Activated T-cell treated with anti-CD3 and anti-CD28 coated beads for 24 hours (primary cell): ENCODE measurements around the gene CAMSAP3.

Source experiments
- DNase-seq: peaks from one replicate; pipeline ENCODE4 v3.0.0-alpha.2; 2020; ENCODE audit warnings: low read depth

CAMSAP3 gene, protein sequence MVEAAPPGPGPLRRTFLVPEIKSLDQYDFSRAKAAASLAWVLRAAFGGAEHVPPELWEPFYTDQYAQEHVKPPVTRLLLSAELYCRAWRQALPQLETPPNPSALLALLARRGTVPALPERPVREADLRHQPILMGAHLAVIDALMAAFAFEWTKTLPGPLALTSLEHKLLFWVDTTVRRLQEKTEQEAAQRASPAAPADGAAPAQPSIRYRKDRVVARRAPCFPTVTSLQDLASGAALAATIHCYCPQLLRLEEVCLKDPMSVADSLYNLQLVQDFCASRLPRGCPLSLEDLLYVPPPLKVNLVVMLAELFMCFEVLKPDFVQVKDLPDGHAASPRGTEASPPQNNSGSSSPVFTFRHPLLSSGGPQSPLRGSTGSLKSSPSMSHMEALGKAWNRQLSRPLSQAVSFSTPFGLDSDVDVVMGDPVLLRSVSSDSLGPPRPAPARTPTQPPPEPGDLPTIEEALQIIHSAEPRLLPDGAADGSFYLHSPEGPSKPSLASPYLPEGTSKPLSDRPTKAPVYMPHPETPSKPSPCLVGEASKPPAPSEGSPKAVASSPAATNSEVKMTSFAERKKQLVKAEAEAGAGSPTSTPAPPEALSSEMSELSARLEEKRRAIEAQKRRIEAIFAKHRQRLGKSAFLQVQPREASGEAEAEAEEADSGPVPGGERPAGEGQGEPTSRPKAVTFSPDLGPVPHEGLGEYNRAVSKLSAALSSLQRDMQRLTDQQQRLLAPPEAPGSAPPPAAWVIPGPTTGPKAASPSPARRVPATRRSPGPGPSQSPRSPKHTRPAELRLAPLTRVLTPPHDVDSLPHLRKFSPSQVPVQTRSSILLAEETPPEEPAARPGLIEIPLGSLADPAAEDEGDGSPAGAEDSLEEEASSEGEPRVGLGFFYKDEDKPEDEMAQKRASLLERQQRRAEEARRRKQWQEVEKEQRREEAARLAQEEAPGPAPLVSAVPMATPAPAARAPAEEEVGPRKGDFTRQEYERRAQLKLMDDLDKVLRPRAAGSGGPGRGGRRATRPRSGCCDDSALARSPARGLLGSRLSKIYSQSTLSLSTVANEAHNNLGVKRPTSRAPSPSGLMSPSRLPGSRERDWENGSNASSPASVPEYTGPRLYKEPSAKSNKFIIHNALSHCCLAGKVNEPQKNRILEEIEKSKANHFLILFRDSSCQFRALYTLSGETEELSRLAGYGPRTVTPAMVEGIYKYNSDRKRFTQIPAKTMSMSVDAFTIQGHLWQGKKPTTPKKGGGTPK

DNA sequence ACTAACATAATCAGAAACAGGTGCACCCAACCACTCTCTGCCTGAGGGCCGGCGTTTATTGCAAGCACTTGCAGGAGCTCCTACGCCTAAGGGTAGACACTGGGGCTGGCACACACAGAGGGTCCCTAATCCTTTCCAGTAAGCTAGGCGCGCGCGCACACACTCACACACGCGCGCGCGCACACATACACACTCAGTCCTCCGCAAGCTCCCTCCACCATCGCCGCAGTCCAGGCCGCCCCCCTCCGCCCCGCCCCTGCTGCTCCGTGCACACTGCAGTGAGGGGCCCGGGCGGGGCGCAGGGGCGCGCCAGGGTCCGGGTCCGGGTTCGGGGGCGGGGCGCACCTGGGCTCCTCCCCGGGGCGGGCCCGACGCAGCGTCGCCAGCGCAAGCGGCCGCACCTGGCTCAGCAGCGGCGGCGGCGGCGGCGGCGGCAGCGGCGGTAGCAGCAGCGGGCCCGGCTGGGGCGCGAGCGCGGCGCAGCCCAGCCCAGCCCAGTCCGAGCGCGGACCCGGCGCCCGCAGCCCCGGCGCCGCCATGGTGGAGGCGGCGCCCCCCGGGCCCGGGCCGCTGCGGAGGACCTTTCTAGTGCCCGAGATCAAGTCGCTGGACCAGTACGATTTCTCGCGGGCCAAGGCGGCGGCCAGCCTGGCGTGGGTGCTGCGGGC lies at the start of gene CAMSAP3:
Gene CAMSAP3 (plus strand): TSS at position 398 of the 668 bp plus-strand sequence. CDS start 140 bp downstream, at position 538.
- peak; percentile 17 for DNase-seq

DNA sequence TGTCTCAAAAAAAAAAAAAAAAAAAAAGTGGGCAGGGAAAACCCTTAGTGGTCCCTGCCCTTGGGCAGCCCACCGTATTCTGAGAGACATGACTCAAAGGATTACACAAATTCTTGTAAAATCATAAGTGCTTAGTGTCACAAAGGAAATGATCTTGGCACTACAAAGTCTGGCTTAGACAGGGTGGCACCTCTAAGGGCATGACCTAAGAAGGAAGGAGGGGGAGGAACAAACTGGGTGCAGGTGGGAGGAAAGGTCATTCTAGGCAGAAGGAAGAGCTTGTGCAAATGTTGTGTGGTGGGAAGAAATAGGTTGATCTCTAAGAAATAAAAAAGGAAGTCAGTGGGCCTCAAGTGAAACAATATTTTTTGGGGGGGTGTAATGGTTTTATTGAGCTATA lies 49.8 kb upstream of the CAMSAP3 start:
- DNase-seq: no peak

DNA sequence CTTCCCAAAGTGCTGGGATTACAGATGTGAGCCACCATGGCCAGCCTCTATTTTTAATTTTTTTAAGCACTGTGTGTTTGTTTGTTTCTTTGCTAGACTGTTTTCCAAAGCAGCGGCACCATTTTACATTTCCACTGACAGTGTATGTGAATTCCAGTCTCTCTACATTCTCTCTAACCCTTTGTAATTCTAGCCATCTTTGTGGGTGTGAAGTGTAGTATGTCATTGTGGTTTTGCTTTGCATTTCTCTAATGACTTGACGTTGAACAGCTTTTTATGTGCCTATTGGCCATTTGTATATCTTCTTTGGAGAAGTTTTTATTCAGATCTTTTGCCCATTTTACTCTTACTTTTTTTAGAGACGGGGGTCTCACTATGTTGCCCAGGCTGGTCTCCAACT lies 48.5 kb upstream of the CAMSAP3 start:
- DNase-seq: no peak

DNA sequence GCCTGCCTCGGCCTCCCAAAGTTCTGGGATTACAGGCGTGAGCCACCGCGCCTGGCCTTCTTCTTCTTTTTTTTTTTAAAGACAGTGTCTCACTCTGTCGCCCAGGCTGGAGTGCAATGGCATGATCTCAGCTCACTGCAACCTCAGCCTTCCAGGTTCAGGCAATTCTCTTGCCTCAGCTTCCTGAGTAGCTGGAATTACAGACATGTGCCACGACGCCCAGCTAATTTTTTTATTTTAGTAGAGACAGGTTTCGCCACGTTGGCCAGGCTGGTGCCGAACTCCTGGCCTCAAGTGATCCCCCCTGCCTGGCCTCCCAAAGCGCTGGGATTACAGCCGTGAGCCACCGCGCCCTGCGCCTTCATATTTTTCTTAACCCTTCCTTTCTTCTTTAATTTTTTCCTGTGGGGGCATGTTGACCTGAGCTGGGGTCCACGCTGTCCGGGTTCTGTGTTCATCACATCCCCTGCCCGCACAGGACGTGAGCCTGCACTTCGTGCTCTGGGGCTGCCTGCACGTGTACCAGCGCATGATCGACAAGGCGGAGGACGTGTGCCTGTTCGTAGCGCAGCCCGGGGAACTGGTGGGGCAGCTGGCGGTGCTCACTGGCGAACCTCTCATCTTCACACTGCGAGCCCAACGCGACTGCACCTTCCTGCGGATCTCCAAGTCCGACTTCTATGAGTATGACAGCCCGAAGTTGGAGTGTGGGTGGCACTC lies 46.1 kb upstream of the CAMSAP3 start:
- no peak for DNase-seq

DNA sequence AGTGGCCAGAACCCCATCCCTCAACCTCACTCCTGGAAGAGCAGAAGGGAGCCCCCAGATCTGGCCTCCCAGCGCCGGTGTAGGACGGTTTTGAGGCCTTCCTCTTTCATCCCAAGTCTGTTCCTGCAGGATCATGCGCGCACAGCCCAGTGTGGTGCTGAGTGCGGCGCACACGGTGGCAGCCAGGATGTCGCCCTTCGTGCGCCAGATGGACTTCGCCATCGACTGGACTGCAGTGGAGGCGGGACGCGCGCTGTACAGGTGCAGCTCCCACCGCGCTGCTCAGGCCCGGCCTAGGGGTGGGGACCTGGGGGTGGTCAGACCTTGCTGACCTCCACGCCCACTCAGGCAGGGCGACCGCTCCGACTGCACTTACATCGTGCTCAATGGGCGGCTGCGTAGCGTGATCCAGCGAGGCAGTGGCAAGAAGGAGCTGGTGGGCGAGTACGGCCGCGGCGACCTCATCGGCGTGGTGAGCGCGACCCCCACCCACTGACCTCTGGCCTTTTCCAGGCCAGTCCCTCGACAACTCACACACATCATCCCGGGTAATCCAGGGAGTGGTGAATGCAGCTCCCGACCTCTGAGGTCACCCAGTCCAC lies 45.4 kb upstream of the CAMSAP3 start:
- DNase-seq: no peak

DNA sequence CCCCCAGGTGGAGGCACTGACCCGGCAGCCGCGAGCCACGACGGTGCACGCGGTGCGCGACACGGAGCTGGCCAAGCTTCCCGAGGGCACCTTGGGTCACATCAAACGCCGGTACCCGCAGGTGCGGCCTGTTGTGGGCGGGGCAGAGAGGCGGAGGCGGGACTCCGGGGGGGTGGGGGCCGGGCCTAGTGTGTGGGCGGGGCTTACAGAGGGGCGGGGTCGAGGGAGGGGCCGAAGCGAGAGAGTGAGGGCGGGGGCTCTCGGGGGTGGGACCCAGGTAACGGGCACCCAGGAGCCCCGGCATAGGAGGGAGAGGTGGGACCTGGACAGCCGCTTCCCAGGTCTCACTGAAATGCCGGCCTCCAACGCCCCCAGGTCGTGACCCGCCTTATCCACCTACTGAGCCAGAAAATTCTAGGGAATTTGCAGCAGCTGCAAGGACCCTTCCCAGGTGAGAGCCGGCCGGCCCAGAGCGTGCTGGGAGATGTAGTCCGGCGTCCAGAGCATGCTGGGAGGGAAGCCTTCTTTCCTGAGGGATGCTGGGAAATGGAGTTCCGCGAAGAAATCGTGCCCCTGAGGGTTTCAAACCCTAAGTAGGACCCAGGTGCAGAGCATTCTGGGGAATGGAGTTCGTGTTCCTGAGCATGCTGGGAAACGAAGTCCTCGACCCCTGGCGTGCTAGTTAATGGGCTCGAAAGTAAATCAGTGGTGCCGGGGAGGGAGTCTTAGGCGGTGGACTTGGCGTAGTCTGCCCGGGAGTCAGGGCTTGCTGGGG lies 44.5 kb upstream of the CAMSAP3 start:
- DNase-seq: no peak

DNA sequence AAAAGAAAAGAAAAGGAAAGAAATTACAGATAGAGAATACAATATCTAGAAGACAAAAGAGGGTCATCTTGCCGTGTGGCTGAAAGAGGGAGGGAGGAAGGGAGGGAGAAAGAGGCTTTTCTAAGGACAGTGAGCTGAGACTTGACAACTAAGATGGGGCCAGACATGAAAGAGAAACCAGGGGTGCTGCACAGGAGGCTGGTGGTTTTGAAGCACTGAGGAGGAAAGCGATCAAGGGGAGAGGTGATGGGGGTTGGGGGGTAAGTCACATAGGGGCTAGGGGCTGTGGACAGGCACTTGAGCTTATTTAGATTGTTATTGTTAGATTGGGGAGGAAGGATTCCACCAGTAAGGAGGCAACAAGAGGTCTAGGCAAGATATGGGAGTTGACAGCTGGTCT lies 42.9 kb upstream of the CAMSAP3 start:
- DNase-seq: no peak

DNA sequence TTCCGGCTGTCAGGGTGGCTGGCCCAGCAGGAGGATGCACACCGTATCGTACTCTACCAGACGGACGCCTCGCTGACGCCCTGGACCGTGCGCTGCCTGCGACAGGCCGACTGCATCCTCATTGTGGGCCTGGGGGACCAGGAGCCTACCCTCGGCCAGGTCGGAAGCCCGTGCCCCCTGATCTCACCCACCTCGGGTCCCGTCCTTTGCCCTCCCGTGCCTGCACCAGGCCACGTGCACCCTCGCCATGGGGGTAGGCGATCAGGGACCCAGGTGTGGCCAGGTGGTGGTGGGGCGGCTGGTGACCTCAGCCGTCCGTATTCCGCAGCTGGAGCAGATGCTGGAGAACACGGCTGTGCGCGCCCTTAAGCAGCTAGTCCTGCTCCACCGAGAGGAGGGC lies 41.1 kb upstream of the CAMSAP3 start:
- no peak for DNase-seq

DNA sequence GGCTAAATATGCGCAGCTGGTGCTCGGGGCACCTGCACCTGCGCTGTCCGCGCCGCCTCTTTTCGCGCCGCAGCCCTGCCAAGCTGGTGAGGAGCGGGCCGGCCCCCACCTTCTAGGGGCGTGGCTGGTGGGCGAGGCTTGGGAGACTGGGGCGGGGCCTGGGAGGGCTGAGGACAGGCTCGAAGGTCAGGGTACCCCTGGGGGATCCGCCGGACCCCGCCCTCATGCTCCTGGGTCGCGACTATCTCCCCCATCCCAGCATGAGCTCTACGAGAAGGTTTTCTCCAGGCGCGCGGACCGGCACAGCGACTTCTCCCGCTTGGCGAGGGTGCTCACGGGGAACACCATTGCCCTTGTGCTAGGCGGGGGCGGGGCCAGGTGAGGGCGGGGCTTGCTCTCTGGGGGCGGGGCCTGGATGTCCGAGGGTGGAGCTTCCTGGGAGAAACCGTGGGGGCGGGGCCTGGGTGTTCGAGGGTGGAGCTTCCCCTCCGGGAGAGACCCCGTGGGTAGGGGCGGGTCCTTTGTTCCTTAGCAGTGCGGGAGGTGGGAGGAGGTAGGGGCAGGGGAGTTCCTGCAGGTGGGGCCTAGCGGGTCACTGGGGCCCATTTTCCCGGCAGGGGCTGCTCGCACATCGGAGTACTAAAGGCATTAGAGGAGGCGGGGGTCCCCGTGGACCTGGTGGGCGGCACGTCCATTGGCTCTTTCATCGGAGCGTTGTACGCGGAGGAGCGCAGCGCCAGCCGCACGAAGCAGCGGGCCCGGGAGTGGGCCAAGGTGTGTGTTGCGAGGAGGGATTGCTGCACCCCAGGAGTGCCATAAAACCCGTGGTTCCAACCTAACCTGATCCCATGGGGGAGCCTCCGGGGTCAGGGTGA lies 40.4 kb upstream of the CAMSAP3 start:
- no peak for DNase-seq

DNA sequence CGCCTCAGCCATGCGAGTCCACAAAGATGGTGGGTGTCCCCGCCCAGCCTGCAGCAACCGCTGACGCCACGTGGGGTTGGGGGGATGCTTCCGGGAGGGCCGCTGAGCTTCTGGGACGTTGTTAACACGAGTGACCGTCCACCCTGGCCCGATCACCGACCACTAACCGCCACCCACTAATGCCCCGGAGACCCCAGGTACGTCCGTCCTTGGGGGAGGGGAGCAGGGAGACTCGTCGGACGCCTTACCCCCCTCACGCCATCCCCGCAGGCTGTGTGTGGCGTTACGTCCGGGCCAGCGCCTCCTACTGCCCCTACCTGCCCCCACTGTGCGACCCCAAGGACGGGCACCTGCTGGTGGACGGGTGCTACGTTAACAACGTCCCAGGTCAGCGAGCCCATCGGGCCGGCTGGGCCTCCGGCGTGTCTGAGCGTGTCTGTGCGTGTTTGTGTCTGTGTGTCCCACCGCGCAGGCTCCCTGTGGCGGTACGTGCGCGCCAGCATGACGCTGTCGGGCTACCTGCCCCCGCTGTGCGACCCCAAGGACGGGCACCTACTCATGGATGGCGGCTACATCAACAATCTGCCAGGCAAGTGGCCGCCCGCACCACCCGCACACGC lies 38.9 kb upstream of the CAMSAP3 start:
- DNase-seq: no peak

DNA sequence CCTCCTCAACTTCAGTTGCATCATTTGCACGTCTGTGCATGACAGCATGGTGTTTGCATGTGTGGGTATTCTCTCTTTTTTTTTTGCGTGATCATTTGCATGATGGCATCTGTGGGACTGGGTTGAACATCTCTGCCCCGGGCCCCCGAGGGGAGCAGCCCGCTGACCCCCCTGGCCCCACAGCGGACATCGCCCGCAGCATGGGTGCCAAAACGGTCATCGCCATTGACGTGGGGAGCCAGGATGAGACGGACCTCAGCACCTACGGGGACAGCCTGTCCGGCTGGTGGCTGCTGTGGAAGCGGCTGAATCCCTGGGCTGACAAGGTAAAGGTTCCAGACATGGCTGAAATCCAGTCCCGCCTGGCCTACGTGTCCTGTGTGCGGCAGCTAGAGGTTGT lies 37.0 kb upstream of the CAMSAP3 start:
- DNase-seq: no peak

DNA sequence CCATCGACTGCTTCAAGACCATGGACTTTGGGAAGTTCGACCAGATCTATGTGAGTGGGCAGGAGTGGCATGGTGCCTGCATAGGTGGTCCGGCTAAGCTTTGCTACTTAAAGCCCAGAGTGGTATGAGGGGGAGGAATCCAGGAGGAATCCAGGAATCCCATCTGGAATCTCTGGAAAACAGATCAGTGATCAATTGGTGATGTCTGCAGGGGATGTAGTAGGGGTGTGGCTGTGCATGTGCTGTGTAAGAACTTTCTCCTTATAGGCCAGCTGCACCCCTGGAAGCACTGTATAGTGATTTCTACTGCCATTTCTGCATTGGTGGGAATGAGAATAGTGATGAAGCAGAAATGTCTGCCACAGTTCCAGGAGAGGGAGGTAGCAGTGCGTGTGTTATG lies 36.6 kb upstream of the CAMSAP3 start:
- DNase-seq: no peak

DNA sequence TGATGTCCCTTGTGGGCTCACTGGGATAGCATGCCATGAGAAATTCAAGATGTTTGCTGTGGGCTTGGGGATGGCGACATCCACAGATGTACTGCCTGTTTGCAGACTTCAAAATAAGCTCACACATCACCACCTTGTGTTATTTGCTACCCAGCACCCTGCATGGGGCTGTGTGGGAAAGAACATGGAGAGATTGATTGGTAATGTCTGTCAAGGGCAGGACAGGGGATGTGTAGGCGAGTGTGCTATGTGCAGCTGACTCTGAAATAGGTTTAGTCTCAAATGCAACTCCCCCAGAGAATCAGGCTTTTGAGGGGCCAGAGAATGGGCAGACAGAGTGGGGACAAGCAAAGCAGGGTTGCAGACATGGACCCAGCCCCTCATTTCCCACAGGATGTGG lies 35.4 kb upstream of the CAMSAP3 start:
- no peak for DNase-seq

DNA sequence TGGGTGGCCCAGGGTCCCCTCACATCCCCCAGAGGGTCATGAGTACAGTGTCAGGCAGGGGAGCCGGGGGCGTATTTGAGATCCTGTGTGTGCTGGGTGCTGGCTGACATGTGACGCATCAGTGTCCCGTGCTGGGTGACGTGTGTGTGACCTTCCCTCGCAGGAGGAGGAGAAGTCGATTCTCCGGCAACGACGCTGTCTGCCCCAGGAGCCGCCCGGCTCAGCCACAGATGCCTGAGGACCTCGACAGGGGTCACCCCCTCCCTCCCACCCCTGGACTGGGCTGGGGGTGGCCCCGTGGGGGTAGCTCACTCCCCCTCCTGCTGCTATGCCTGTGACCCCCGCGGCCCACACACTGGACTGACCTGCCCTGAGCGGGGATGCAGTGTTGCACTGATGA lies 34.3 kb upstream of the CAMSAP3 start:
- no peak for DNase-seq

DNA sequence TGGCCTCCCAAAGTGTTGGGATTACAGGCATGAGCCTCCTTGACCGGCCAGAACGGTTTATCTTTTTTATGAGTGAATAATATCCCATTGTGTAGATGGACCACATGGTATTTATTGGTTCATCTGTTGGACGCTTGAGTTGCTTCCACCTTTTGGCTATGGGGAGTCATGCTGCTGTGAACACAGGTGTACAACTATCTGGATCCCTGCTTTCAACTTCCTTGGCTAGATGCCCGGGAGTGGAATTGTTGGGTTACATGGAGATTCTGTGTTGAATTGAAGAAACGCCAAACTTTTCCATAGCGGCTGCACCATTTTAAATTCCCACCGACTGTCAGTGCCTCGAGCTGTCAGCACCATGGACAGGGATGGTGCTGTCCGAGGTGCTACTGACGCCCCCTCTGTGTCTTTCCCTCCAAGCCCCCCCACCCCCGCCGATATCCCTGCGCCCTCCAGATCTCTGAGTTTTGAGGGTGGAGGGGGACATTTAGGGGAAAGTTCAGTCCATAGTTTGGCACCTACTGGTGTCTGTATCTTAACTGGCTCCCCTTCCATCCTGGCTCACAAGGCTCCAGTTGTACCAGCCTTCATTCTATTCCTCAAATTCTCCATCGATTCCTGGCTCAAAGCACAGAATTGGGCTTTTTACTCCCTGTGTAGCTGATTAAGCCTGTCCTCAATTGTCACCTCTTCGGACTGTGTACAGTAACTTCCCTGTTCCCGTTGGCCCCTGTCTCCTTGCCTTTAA lies 32.8 kb upstream of the CAMSAP3 start:
- no peak for DNase-seq

DNA sequence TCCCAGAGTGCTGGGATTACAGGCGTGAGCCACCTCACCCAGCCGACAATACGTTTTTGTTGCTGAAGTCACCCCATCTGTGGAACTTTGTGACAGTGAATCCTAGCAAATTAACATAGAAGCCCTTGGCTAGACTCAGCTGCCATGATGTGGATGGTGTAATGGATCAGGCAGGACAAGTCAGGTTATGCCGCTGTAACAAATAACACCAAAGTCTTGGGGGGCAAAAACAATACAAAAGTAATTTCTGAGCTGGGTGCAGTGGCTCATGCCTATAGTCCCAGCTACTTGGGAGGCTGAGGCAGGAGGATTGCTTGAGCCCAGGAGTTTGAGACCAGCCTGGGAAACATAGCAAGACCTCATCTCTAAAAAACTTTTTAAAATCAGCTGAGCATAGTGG lies 30.8 kb upstream of the CAMSAP3 start:
- no peak for DNase-seq

DNA sequence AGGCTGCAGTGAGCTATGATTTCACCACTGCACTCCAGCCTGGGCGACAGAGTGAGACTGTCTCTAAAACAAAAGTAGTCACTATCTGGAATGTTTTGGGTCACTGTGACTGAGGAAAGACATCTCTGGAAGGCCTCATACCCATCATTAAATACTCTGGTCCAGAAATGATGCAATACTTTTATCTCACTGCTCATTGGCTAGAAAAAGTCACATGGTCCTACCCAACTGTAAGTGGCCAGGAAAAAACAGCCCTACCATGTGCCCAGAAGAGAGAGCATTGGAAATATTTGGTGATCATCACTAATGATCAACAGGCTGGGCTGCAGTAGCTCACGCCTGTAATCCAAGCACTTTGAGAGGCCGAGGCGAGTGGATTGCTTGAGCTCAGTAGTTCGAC lies 30.3 kb upstream of the CAMSAP3 start:
- no peak for DNase-seq

DNA sequence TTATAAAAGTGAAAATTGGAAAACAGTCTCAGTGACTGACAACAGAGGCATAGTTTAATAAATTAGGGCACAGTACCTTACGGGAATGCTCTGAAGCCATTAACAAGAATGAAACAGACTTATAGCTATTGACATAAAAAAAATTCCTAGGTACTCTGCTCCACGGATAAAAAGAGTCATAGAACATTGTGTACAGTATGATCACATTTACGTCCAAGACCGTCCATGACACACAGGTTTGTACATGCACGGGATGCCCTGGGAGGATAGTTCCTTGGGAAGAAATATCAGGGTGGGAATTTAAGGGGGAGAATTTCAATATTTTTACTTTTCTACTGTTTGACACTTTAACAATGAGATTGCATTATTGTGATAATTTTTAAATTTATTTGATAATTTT lies 24.9 kb upstream of the CAMSAP3 start:
- no peak for DNase-seq
